Activated T-helper 2 cell treated with anti-CD3 and anti-CD28 coated beads, Interferon-gamma antibody, Interleukin-2, Interleukin-4, amounts not matched to agents 10 μg/mL and 5 μg/mL and 100 μg/mL, durations not matched to agents 14 hours and 24 hours and 36 hours (primary cell): Measurements from ENCODE around the gene CGB8. TPM values are rescaled to one million over a fixed set of nuclear protein-coding genes. Genes with fewer than 3 reads are reported as not detected.
A peak's percentile ranks its signal among the peaks of the same experiment; 100 is the strongest.

Experiments used
- DNase-seq: peaks from one replicate; pipeline ENCODE4 v3.0.0; 2021; ENCODE audit warnings: low spot score
- H3K27ac Mint-ChIP-seq: one replicate; pipeline ENCODE4 v1.8.0; 2021; ENCODE audit warnings: mixed read lengths
- H3K27me3 Mint-ChIP-seq: one replicate; pipeline ENCODE4 v1.8.0; 2021; ENCODE audit warnings: low read depth, mixed read lengths
- H3K36me3 Mint-ChIP-seq: one replicate; pipeline ENCODE4 v1.8.0; 2021; ENCODE audit warnings: low read depth, mixed read lengths
- H3K4me1 Mint-ChIP-seq: one replicate; pipeline ENCODE4 v1.8.0; 2021; ENCODE audit warnings: low read depth, mixed read lengths
- H3K4me3 Mint-ChIP-seq: one replicate; pipeline ENCODE4 v1.8.0; 2021; ENCODE audit warnings: low read depth, mild to moderate bottlenecking, moderate library complexity, mixed read lengths
- H3K9me3 Mint-ChIP-seq: one replicate; pipeline ENCODE4 v1.8.0; 2021; ENCODE audit warnings: mixed read lengths
- intact Hi-C: fragments of 100-400 bp; cut with micrococcal nuclease; formaldehyde crosslinking; loops from one replicate; pipeline ENCODE4 v1.15.1; 2023
- total RNA-seq: library from RNA; stranded (reverse); gene quantifications from 2 replicates; pipeline ENCODE4 v1.2.3, GENCODE V29; 2022

Gene CGB8
- total RNA-seq, 1 donor from 2014 or later, result not detected

- Mint-ChIP-seq H3K27me3 (no peaks in the 10 kb centered on the region), H3K4me1 (no peaks in the 10 kb centered on the region), H3K4me3 (no peak overlapping the region), H3K27ac (no peak overlapping the region), H3K36me3 (peaks cover 55% of the 10 kb centered on the region), H3K9me3 (no peaks in the 10 kb centered on the region)
- DNase-seq, result no peak
- intact Hi-C loops, result no loop called here
Observed at GRCh38 chr19:49004133-49004532, 44.8 kb downstream of the CGB8 start.

- H3K27me3 Mint-ChIP-seq, result no peaks in the 10 kb centered on the region
- no peak overlapping the region for H3K27ac Mint-ChIP-seq
Observed at GRCh38 chr19:48999481-49000325, 49.2 kb downstream of the CGB8 start.

GRCh38 chr19:48997972-48998371 lies 50.9 kb downstream of the CGB8 start:
- peak; percentile 46 for DNase-seq
- Mint-ChIP-seq H3K36me3 (peaks cover 34% of the 10 kb centered on the region), H3K4me3 (no peak overlapping the region), H3K27ac (no peak overlapping the region), H3K27me3 (no peaks in the 10 kb centered on the region), H3K4me1 (peaks cover 16% of the 10 kb centered on the region), H3K9me3 (no peaks in the 10 kb centered on the region)
- intact Hi-C loops, result loop anchor here (10.0 kb wide), 1 partner anchor 147 kb away; no protein-coding TSS in a partner anchor

More at GRCh38 chr19:48999481-49000325, 49.2 kb downstream of the CGB8 start:
- Mint-ChIP-seq H3K9me3 (no peaks in the 10 kb centered on the region), H3K4me3 (no peak overlapping the region), H3K4me1 (peaks cover 10% of the 10 kb centered on the region), H3K36me3 (peaks cover 46% of the 10 kb centered on the region)
- DNase-seq, result peak; percentile 58
- intact Hi-C loops, result loop anchor here (10.0 kb wide), 1 partner anchor 145 kb away; no protein-coding TSS in a partner anchor

Other genes starting within 250 kb of the CGB8 start
- gene BCAT2, start 238.1 kb downstream of the CGB8 start, total RNA-seq, result 87.9 and 88.9 TPM in 2 replicates
- 0.57 and 0.89 TPM in 2 replicates for gene HSD17B14, start 212.6 kb downstream of the CGB8 start, total RNA-seq
- gene PLEKHA4, start 180.5 kb downstream of the CGB8 start, total RNA-seq, result 1.6 and 2.2 TPM in 2 replicates
- 30.8 and 31.8 TPM in 2 replicates for gene PPP1R15A, start 176.7 kb downstream of the CGB8 start, total RNA-seq
- not detected in 2 replicates for gene TULP2, start 150.4 kb downstream of the CGB8 start, total RNA-seq
- gene NUCB1, start 148.8 kb downstream of the CGB8 start, total RNA-seq, result 142 and 147 TPM in 2 replicates
- gene DHDH, start 115.4 kb downstream of the CGB8 start, total RNA-seq, result 0.67 TPM in 1 of 2 replicates, not detected in the other
- gene BAX, start 94.2 kb downstream of the CGB8 start, total RNA-seq, result 232 and 242 TPM in 2 replicates
- gene FTL, start 83.8 kb downstream of the CGB8 start, total RNA-seq, result 646 and 658 TPM in 2 replicates
- 68.5 and 70.3 TPM in 2 replicates for gene GYS1, start 55.8 kb downstream of the CGB8 start, total RNA-seq
- 160 and 170 TPM in 2 replicates for gene RUVBL2, start 55.2 kb downstream of the CGB8 start, total RNA-seq
- 0.41 TPM in 1 of 2 replicates, not detected in the other for gene LHB, start 32.0 kb downstream of the CGB8 start, total RNA-seq
- not detected in 2 replicates for gene CGB3, start 24.8 kb downstream of the CGB8 start, total RNA-seq
- gene CGB2, start 17.2 kb downstream of the CGB8 start, total RNA-seq, result 0.28 TPM in 1 of 2 replicates, not detected in the other
- gene CGB1, start 12.2 kb downstream of the CGB8 start, total RNA-seq, result not detected in 2 replicates
- gene CGB5, start 5.3 kb downstream of the CGB8 start, total RNA-seq, result not detected in 2 replicates
- not detected in 2 replicates for gene CGB7, start 8.6 kb upstream of the CGB8 start, total RNA-seq
- not detected in 2 replicates for gene NTF4, start 15.7 kb upstream of the CGB8 start, total RNA-seq
- not detected in 2 replicates for gene KCNA7, start 23.6 kb upstream of the CGB8 start, total RNA-seq
- gene SNRNP70, start 36.3 kb upstream of the CGB8 start, total RNA-seq, result 259 and 279 TPM in 2 replicates
- 5.9 and 7.7 TPM in 2 replicates for gene LIN7B, start 65.3 kb upstream of the CGB8 start, total RNA-seq
- gene C19orf73, start 70.0 kb upstream of the CGB8 start, total RNA-seq, result 1.7 and 2.3 TPM in 2 replicates
- 3.6 and 5.0 TPM in 2 replicates for gene PPFIA3, start 70.4 kb upstream of the CGB8 start, total RNA-seq
- not detected in 2 replicates for gene HRC, start 106.3 kb upstream of the CGB8 start, total RNA-seq
- gene TRPM4, start 108.7 kb upstream of the CGB8 start, total RNA-seq, result 1.3 and 1.9 TPM in 2 replicates